RWPE2 (cell line): ENCODE data around the gene AMPH.
"Not testable (repeated sequence)": the region's sequence is repeated elsewhere in the genome, so short reads cannot be mapped to it uniquely, and the experiment has no call there.

Source experiments
- ATAC-seq: fragments of 200-7000 bp; cut with Tn5 transposase; 3 replicates; pipeline ENCODE4 v1.9.1; 2021; ENCODE audit warnings: low read depth
- DNase-seq: peaks from one replicate; pipeline ENCODE4 v3.0.0-alpha.2; 2020; ENCODE audit warnings: low spot score
- H3K27ac ChIP-seq: fragments of 450-650 bp; 2 replicates; pipeline ENCODE4 v1.5.1; 2017; ENCODE audit warnings: mild to moderate bottlenecking; ENCODE audit not compliant: poor library complexity, severe bottlenecking
- H3K27me3 ChIP-seq: fragments of 250-450 bp; sonication (Bioruptor Pico); 2 replicates; pipeline ENCODE4 v1.5.1; 2021; ENCODE audit warnings: mild to moderate bottlenecking, moderate library complexity; ENCODE audit not compliant: insufficient read depth, poor library complexity, severe bottlenecking
- H3K36me3 ChIP-seq: fragments of 250-450 bp; sonication (Bioruptor Pico); 2 replicates; pipeline ENCODE4 v1.5.1; 2020; ENCODE audit warnings: low read depth, mild to moderate bottlenecking, moderate library complexity
- H3K4me1 ChIP-seq: fragments of 250-450 bp; sonication (Bioruptor Pico); 2 replicates; pipeline ENCODE4 v1.5.1; 2021; ENCODE audit warnings: mild to moderate bottlenecking, moderate library complexity; ENCODE audit not compliant: insufficient read depth, poor library complexity, severe bottlenecking
- H3K4me3 ChIP-seq: fragments of 250-450 bp; sonication (Bioruptor Pico); 2 replicates; pipeline ENCODE4 v1.5.1; 2021; ENCODE audit warnings: mild to moderate bottlenecking, moderate library complexity; ENCODE audit not compliant: severe bottlenecking
- H3K9me3 ChIP-seq: fragments of 250-450 bp; sonication (Bioruptor Pico); 2 replicates; pipeline ENCODE4 v1.5.1; 2021; ENCODE audit warnings: mild to moderate bottlenecking, moderate library complexity; ENCODE audit not compliant: severe bottlenecking
- TF ChIP-seq, protein P1 (sequence below): fragments of 450-650 bp; IDR thresholded peaks from one replicate; pipeline ENCODE4 v1.5.1; 2017; ENCODE audit warnings: mild to moderate bottlenecking, moderate library complexity; ENCODE audit not compliant: poor library complexity, severe bottlenecking

AMPH gene

GRCh38 chr7:38410056-38410455, 221.1 kb downstream of the AMPH start:
- TF ChIP-seq, protein P1, sequence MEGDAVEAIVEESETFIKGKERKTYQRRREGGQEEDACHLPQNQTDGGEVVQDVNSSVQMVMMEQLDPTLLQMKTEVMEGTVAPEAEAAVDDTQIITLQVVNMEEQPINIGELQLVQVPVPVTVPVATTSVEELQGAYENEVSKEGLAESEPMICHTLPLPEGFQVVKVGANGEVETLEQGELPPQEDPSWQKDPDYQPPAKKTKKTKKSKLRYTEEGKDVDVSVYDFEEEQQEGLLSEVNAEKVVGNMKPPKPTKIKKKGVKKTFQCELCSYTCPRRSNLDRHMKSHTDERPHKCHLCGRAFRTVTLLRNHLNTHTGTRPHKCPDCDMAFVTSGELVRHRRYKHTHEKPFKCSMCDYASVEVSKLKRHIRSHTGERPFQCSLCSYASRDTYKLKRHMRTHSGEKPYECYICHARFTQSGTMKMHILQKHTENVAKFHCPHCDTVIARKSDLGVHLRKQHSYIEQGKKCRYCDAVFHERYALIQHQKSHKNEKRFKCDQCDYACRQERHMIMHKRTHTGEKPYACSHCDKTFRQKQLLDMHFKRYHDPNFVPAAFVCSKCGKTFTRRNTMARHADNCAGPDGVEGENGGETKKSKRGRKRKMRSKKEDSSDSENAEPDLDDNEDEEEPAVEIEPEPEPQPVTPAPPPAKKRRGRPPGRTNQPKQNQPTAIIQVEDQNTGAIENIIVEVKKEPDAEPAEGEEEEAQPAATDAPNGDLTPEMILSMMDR: no peak
- DNase-seq (no peak), ATAC-seq (no peak)
- H3K27ac ChIP-seq: no peak overlapping the region
- H3K4me3 ChIP-seq: no peak overlapping the region
- H3K36me3 ChIP-seq: no peaks in the 10 kb centered on the region
- no peaks in the 10 kb centered on the region for H3K4me1 ChIP-seq
- no peaks in the 10 kb centered on the region for H3K9me3 ChIP-seq
- H3K27me3 ChIP-seq: no peaks in the 10 kb centered on the region

DNA sequence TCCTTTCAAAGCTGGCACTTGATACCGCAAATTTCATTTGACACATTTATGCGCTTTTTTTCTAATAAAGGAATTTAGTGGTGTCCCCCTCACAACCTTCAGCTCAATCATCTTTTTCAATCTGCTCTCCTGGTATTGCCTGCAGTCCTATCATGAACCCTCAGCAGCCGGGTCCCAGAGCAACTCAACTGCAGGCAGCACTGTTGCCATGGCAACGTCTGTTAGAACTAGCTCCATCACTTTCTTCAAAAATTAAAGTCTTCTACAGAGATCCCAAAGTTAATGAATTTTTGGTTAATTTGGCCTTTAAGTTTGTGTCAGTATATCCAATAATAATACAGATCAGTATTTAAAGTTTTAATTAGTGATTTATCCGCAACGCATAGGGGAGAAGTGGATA, 221.6 kb downstream of the AMPH start:
- Histone ChIP-seq H3K9me3 (no peaks in the 10 kb centered on the region), H3K4me1 (no peaks in the 10 kb centered on the region), H3K4me3 (no peak overlapping the region), H3K27me3 (no peaks in the 10 kb centered on the region), H3K27ac (no peak overlapping the region), H3K36me3 (no peaks in the 10 kb centered on the region)
- TF ChIP-seq, protein P1: no peak
- DNase-seq (no peak), ATAC-seq (no peak)

DNA sequence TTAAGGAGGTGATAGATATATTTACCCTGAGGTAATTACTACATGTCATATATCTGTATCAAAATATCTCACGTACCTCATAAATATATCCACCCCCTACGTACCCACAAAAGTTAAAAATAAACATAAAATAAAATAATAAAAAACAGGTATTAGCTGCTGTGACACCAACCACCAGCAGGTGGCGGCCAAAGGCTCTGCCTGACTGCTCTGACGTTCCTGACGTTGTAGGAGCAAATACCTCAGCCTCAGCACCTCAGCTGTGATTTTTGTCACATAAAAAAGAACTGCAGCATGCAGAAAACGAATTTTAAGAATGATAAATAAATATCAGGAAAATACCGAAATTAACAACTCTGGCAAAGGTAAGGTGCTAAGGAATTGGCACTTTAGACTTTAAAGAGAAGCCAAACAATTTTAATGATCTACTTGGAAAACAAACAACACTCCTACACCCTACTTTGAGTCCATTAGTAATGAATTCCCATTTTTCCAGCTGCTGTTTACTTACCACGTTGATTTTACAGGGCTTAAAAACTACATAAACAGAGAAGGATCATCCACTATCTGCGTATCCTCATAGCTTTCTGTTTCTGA, 232.3 kb downstream of the AMPH start:
- peaks cover 5% of the 10 kb centered on the region for H3K27me3 ChIP-seq
- H3K27ac ChIP-seq: no peak overlapping the region
- no peaks in the 10 kb centered on the region for H3K4me1 ChIP-seq
- no peaks in the 10 kb centered on the region for H3K36me3 ChIP-seq
- H3K9me3 ChIP-seq: no peaks in the 10 kb centered on the region
- no peak overlapping the region for H3K4me3 ChIP-seq
- TF ChIP-seq, protein P1: peak; percentile 95
- DNase-seq (no peak), ATAC-seq (peak; percentile 45; the same call in 2 of the 3 replicates)

DNA sequence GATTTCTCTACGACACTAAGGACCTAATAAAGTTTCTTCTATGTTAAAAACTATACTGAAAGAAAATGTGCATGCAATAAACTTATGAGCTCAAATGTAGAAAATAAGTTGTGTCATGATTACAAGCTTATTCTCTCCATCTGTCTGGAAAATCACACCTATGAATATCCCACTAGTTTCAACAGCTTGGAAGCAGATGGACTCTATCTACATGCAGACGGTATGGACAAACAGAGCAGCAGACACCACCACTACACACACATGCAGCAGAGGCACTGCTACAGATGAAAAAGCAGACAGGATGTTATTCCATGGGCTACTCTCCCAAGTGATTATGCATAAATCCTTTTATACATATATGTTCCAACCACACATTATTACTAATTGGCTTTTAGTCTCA, 234.3 kb downstream of the AMPH start:
- DNase-seq: no peak
- no peak for ATAC-seq
- no peaks in the 10 kb centered on the region for H3K36me3 ChIP-seq
- no peak overlapping the region for H3K27ac ChIP-seq
- TF ChIP-seq, protein P1: no peak
- H3K9me3 ChIP-seq: no peaks in the 10 kb centered on the region
- no peak overlapping the region for H3K4me3 ChIP-seq
- peaks cover 5% of the 10 kb centered on the region for H3K27me3 ChIP-seq
- no peaks in the 10 kb centered on the region for H3K4me1 ChIP-seq

GRCh38 chr7:38395921-38396552, 235.1 kb downstream of the AMPH start:
- not testable (repeated sequence) for H3K4me1 ChIP-seq, H3K9me3 ChIP-seq, ATAC-seq, H3K4me3 ChIP-seq, H3K27me3 ChIP-seq, H3K27ac ChIP-seq, DNase-seq, H3K36me3 ChIP-seq
